ENCODE results near the gene ALDH4A1.

ALDH4A1 gene

GRCh38 chr1:18869847-18870594 is 32.3 kb downstream of the ALDH4A1 start:
- POLR2A ChIA-PET = no interaction called here
- no peak for DNase-seq (ENCODE audit: low read depth, low spot score)
- CTCF ChIA-PET = interaction anchor here (1.3 to 2.0 kb wide), 3 partner anchors 14 to 273 kb away, joined by 3 to 8 read pairs (median 6); no protein-coding TSS in a partner anchor
- no peak overlapping the region for H3K4me3 ChIP-seq (ENCODE audit: low read depth, low read length)
- TF ChIP-seq CTCF (IDR thresholded peaks at IDR 0.05; ENCODE audit: insufficient read depth, low read length, missing control alignments) = no peak

GRCh38 chr1:18868801-18869424 is 33.4 kb downstream of the ALDH4A1 start:
- no peak for TF ChIP-seq CTCF (IDR thresholded peaks at IDR 0.05; ENCODE audit: insufficient read depth, low read length, missing control alignments)
- CTCF ChIA-PET = interaction anchor here (1.3 to 2.0 kb wide), 2 partner anchors 15 to 38 kb away, joined by 3 to 8 read pairs; no protein-coding TSS in a partner anchor
- DNase-seq (ENCODE audit: low read depth, low spot score) = no peak
- no peak overlapping the region for H3K4me3 ChIP-seq (ENCODE audit: low read depth, low read length)
- POLR2A ChIA-PET = no interaction called here

- ChIA-PET POLR2A (no interaction called here), CTCF (interaction anchor here (1.3 kb wide), 1 partner anchor 39 kb away, joined by 3 read pairs; no protein-coding TSS in a partner anchor)
- DNase-seq (ENCODE audit: low read depth, low spot score) = no peak
- no peak for TF ChIP-seq CTCF (IDR thresholded peaks at IDR 0.05; ENCODE audit: insufficient read depth, low read length, missing control alignments)
- H3K4me3 ChIP-seq (ENCODE audit: low read depth, low read length) = no peak overlapping the region
Measured at GRCh38 chr1:18868354-18868753, 34.0 kb downstream of the ALDH4A1 start.

GRCh38 chr1:18866846-18867245 is 35.5 kb downstream of the ALDH4A1 start:
- POLR2A ChIA-PET = no interaction called here

GRCh38 chr1:18866314-18866713 is 36.0 kb downstream of the ALDH4A1 start:
- CTCF ChIA-PET = interaction anchor here (1.0 to 2.6 kb wide), 2 partner anchors 9 to 45 kb away, joined by 3 to 13 read pairs; no protein-coding TSS in a partner anchor
- TF ChIP-seq CTCF (IDR thresholded peaks at IDR 0.05; ENCODE audit: insufficient read depth, low read length, missing control alignments) = no peak
- POLR2A ChIA-PET = no interaction called here
- no peak for DNase-seq (ENCODE audit: low read depth, low spot score)
- H3K4me3 ChIP-seq (ENCODE audit: low read depth, low read length) = no peak overlapping the region

More at GRCh38 chr1:18866846-18867245, 35.5 kb downstream of the ALDH4A1 start:
- no peak for DNase-seq (ENCODE audit: low read depth, low spot score)
- CTCF ChIA-PET = interaction anchor here (2.6 kb wide), 1 partner anchor 8 kb away, joined by 13 read pairs; no protein-coding TSS in a partner anchor
- TF ChIP-seq CTCF (IDR thresholded peaks at IDR 0.05; ENCODE audit: insufficient read depth, low read length, missing control alignments) = no peak
- no peak overlapping the region for H3K4me3 ChIP-seq (ENCODE audit: low read depth, low read length)

- no peak for TF ChIP-seq CTCF (IDR thresholded peaks at IDR 0.05; ENCODE audit: insufficient read depth, low read length, missing control alignments)
- POLR2A ChIA-PET = no interaction called here
- CTCF ChIA-PET = interaction anchor here (0.7 to 2.6 kb wide), 2 partner anchors 10 to 19 kb away, joined by 3 to 13 read pairs; no protein-coding TSS in a partner anchor
- no peak overlapping the region for H3K4me3 ChIP-seq (ENCODE audit: low read depth, low read length)
- no peak for DNase-seq (ENCODE audit: low read depth, low spot score)
Measured at GRCh38 chr1:18865176-18865575, 37.2 kb downstream of the ALDH4A1 start.
